A673 (cell line): ENCODE data around the gene S100Z.

Experiments
- CTCF ChIP-seq: fragments of 300-800, 200-600 bp; sonication (generic); conservative IDR thresholded peaks from 2 replicates; pipeline ENCODE4 v1.5.1; 2017; ENCODE audit warnings: low read depth, mild to moderate bottlenecking, antibody characterized with exemption, low read length, moderate library complexity, mixed read lengths
- EZH2 ChIP-seq: fragments of 200-600 bp; sonication (generic); IDR thresholded peaks from 2 replicates; pipeline ENCODE4 v1.6.1; 2017; ENCODE audit warnings: borderline replicate concordance, low read depth, mild to moderate bottlenecking, mixed read lengths, antibody characterized with exemption, low read length; ENCODE audit not compliant: poor library complexity, severe bottlenecking

DNA sequence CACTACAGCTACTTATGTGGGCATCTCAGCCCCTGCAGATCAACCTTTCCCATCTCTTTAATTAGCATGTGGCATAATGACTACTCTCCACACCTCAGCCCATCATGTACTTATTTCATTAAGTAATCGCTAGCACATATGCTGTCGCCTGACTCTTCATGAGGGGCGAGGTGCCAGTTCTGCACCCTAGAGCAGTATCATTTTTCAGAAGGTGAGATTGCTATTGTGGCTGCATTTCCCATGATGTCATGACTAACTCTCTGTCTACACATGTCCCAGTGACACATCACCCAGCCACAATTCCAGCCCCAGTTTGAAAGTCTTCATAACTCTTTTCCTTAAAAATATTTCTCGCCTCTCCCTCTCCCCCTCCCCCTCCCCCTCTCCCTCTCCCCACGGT lies 38.6 kb upstream of the S100Z start:
- TF ChIP-seq EZH2: no peak
- no peak for TF ChIP-seq CTCF
